ENCODE measurements around the gene LRRC36.

GRCh38 chr16:67388191-67388590 lies 61.6 kb downstream of the LRRC36 start:
- TF ChIP-seq CTCF (conservative IDR thresholded peaks at IDR 0.05; ENCODE audit: low read depth, low read length) (no peak), EZH2phosphoT487 (IDR thresholded peaks at IDR 0.05; ENCODE audit: borderline replicate concordance, low read length) (no peak)

Data from PC-3 (cell line).